NCI-H748 treated with DMSO at 0.1 percent for 48 hours (cell line): ENCODE measurements around the gene RPS6KA4.
"Not testable (repeated sequence)": the region's sequence is repeated elsewhere in the genome, so short reads cannot be mapped to it uniquely, and the experiment has no call there.

ENCODE experiments used
- DNase-seq: peaks from one replicate; lab custom pipeline; 2025; lab: John Stamatoyannopoulos, UW

RPS6KA4 gene

DNA sequence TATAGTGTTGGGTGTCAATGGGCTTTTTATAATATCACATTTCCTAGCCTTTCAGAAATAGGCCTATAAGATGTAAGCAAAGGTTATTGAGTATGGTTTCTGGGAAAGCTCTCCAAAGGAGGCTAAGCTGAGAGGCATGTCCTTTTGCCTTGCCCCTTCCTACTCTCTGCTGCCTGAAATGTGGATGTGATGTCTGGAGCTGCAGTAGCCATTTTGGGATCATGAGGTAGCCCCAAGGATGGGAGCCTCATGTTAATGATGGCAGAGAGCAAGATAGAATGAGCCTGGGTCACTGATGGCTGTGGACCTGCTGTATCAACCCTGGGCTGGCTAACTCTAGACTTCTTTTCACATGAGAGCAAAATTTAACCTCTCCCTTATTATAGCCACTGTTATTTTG is 29.0 kb downstream of the RPS6KA4 start:
- DNase-seq, result no peak

- no peak for DNase-seq
Measured at GRCh38 chr11:64388894-64389293, 29.9 kb downstream of the RPS6KA4 start.

DNA sequence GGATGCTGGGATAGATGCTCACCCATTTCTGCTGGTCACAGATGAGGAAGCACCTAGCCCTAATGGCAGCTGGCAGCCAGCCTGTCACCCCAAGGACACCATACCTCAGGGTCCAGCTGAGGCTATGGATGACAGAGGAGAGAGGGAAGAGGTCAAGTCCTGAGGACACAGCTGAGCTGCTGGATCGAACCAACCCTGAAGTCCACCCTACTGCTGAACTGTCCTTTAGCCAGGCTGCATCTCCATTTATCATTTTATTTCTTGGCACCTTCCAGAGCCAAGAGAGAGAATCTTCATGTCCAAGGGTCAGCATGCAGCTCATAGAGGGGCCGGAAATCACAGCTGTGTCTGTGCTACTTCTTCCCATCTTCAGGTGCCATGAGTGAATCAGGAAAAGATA is 30.9 kb downstream of the RPS6KA4 start:
- no peak for DNase-seq

GRCh38 chr11:64390558-64390957 is 31.6 kb downstream of the RPS6KA4 start:
- no peak for DNase-seq

GRCh38 chr11:64391839-64392238 is 32.9 kb downstream of the RPS6KA4 start:
- DNase-seq, result no peak

DNA sequence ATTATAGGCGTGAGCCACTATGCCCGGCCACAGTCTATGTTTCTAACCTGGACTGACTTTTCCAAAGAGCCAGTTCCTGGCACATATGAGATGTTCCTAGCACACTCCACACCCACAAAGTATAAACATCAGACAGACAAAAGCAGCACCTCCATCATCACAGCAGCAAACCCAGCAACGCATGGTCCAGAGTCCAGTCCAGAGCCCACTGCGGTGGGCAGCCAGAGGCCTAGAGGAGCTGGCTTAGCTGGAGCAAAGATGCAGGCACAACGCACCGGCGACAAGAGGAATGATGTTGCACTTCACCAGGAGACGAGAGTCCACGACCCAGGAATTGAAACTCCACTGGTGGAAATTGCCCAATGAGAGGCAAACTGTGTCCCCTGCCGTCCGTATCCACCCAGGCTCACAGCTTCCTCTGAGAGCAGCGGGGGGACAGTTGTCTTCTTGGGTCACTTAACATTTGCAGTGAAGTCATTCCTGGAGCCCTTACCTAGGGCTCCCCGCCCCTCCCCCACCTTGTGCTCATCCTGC is 36.6 kb downstream of the RPS6KA4 start:
- DNase-seq, result no peak

DNA sequence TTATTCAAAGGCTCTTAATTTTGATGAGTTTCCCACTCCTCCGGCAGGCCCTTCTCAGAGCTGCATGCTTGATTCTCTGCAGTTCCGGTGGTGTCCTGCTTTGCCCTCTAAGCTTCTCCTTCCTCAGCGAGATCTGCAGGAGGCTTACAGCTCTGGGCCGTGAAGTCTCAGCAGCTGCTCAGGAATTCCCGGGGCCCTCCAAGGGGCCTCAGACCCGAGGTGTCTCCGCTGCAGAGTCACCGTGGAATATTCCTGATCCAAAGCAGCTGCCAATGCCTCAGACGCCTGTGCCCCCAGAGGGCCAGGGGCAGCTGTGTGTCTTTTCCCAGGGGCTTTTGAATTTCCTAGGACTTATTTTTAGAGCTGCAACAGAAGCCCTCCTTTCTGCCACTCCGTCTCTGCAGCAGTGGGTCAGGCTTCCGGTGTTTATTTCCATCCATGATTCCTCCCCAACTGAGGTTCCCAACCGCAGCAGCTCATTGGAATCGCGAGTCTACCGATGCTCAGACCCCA is 37.2 kb downstream of the RPS6KA4 start:
- no peak for DNase-seq

GRCh38 chr11:64400102-64400501 is 41.1 kb downstream of the RPS6KA4 start:
- no peak for DNase-seq

GRCh38 chr11:64400667-64401066 is 41.7 kb downstream of the RPS6KA4 start:
- peak; percentile 3 for DNase-seq

GRCh38 chr11:64401775-64402174 is 42.8 kb downstream of the RPS6KA4 start:
- no peak for DNase-seq

- DNase-seq, result no peak
Measured at GRCh38 chr11:64403106-64403505, 44.1 kb downstream of the RPS6KA4 start.

DNA sequence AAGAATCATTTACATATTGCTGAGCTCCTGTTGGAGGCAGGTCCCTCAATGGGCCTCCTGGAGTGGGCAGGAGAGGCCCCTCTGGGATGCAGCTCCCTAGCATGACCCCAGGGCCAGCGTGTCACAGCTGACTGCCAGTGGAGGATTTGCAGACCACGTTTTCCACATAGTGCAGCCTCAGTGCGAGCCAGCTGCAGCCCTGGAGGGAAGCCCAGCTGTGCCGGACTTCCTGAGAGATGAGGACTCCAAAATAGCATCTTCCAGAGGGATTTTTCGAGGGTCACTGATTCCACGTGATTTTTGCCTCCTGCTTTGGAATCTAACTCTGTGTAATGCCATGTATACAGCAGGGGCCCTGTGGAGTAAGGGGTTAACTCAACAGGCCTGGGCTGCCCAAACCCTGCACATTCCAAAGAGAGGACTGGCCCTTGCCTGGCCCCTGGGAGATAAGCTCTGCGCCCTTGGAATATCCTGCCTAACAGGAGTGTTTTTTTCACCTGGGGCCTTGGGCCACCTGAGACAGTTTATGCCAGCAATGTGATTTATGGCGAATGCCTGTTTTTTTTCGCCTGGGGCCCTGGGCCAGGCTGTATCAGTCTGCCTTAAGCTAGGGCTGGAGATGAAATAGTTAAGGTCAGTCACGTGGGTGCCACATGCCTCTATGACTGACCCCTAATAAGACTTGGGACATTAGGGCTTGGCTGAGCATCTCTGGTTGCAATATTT is 47.4 kb downstream of the RPS6KA4 start:
- DNase-seq, result no peak

DNA sequence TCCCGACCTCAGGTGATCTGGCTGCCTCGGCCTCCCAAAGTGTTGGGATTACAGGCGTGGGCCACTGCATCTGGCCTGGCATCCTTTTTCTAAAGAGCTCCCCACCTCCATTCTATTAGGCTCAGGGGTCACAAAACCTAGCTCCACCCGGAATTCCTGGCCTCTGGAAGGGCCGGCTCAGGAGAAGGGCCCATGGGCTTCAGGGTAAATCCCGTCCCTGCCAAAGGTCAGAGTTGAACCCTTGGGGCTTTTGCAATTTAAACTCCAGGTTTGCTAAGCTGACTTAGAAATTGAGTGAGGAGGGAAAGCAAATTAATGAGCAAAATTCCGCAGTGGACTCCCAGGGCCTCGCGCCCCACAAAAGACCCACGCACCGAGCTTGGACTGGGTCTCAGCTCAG is 48.3 kb downstream of the RPS6KA4 start:
- DNase-seq, result no peak

DNA sequence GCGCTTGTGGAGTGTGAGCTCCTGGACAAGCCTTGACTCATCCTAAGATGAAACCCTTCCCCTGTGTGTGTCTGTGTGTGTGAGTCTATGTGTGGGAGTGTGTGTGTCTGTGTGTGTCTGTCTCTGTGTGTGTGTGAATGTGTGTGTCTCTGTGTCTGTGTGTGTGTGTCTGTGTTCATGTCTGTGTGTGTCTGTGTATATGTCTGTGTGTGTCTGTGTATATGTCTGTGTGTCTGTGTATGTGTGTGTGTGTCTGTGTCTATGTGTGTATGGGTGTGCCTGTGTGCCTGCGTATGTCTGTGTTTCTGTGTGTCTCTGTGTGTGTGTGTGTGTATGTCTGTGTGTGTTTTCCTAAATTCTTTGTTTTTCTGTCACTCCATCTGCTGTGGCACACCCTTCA is 48.7 kb downstream of the RPS6KA4 start:
- DNase-seq, result no peak

GRCh38 chr11:64409278-64409677 is 50.3 kb downstream of the RPS6KA4 start:
- no peak for DNase-seq

DNA sequence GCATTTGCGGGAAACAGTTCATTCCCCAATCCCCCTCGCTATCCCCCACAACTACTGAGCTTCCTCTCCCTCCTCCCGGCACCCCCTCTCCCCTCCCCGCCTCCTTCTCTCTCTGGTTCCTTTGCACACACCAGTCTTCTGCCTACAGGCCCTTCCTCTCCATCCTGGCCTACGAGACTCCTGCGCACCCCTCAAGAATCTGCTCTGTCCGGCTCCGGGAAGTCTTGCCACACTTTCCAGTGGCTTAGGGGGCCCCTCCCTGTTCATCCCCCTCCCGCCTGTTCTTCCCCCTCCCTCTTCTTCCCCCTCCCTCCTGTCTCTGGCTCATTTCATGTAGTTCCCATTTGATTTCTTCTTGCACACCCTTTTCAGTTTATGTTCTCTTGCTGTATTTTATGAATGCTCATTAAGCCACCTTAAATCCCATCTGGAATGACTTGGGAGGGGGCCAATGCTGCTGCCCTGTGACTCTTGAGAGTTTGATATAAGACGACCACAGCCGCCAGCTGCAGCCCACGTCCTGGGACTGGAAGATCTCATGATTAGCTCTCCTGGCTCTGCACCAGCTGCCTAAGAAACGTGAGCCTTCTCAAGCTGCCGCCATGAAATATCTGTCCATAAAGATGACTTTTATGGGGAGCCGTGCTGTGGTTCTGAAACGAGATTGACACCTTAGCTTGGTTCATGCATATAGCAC is 50.9 kb downstream of the RPS6KA4 start:
- DNase-seq, result no peak

- DNase-seq, result no peak
Measured at GRCh38 chr11:64410404-64410734, 51.4 kb downstream of the RPS6KA4 start.

- no peak for DNase-seq
Measured at GRCh38 chr11:64413417-64413816, 54.5 kb downstream of the RPS6KA4 start.

DNA sequence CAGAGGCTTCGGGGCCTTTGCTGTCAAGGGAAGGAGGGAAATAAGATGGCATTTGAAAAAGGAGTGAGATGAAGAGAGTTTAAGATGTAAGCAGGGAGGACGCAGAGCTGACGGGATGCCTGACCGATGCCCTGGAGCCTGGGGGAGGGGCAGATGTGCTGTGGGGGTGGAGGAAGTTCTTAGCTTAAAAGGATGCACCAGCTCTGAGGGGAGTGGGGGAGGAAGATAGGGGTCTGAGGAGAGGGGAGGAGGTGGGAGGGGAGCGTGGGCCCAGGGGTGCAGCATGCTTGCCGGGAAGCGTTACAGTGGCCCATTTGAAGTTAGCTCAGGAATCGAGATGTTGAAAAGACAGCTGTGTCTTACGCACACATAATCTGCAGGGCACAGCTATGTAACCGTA is 56.3 kb downstream of the RPS6KA4 start:
- DNase-seq, result no peak

GRCh38 chr11:64415996-64416728 is 57.2 kb downstream of the RPS6KA4 start:
- DNase-seq, result no peak

GRCh38 chr11:64418233-64418632 is 59.3 kb downstream of the RPS6KA4 start:
- DNase-seq, result not testable (repeated sequence)

- no peak for DNase-seq
Measured at GRCh38 chr11:64419257-64419790, 60.4 kb downstream of the RPS6KA4 start.
